DOHH2 (cell line): ENCODE data around the gene CCDC83.

Source experiments
- CTCF ChIP-seq: fragments of 200-600 bp; sonication (generic); IDR thresholded peaks from one replicate; pipeline ENCODE4 v1.5.1; 2014; ENCODE audit warnings: antibody characterized with exemption, mild to moderate bottlenecking, low read depth, low read length; ENCODE audit not compliant: poor library complexity, severe bottlenecking
- EZH2phosphoT487 ChIP-seq: fragments of 200-600 bp; sonication (generic); IDR thresholded peaks from 2 replicates; pipeline ENCODE4 v1.6.1; 2017; ENCODE audit warnings: borderline replicate concordance, mild to moderate bottlenecking, antibody characterized with exemption, low read length, moderate library complexity, mixed read lengths

DNA sequence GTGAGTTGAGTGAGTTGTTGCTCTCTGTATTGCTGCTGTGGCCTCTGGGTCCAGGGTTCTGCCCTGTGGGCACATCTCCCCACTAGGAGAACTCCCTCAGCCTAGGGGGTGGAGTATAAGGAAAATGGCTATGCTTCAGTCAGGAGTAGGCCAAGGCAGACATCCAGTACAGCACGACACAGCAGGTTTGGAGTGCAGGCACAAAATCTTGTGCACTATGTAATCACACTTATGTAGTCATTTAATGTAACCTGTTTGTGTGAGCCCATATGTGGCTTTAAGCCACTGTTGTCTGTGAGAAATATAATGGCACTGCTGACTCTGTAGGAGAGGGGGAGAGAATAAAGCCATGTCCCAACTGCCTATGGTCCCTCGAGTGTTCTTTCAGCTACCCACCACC is 90.1 kb downstream of the CCDC83 start:
- TF ChIP-seq CTCF (no peak), EZH2phosphoT487 (no peak)
